HG02852 (cell line): ENCODE measurements around the gene EBP.
A peak's percentile ranks its signal among the peaks of the same experiment; 100 is the strongest.
"Not testable (repeated sequence)": the region's sequence is repeated elsewhere in the genome, so short reads cannot be mapped to it uniquely, and the experiment has no call there.

Experiments
- ATAC-seq: cut with Tn5 transposase; IDR thresholded peaks from one replicate; pipeline ENCODE4 v1.9.1; 2021; ENCODE audit warnings: mild to moderate bottlenecking, moderate library complexity; ENCODE audit not compliant: unreplicated experiment

EBP gene

GRCh38 chrX:48492293-48492910, 29.2 kb upstream of the EBP start:
- no peak for ATAC-seq

GRCh38 chrX:48493890-48494364, 27.7 kb upstream of the EBP start:
- no peak for ATAC-seq

DNA sequence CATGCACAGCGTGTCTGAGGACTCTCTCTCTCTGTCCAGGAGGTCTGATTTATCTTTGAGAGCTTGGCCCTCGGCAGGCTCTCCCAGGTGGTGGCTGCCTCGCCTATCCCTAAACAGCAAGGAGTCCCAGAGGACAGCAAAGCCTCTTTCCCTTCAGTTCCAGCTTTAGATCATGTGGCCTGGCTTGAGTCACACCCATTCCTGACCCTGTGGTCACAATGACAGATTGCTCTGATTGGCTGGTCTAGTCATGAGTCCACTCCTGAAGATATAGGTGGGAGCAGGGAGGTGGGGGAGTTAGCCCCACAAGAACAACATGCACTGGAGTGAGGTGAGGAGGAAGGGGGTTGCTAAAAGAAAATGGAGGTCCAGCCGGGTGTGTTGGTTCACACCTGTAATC, 24.9 kb upstream of the EBP start:
- ATAC-seq, result no peak

GRCh38 chrX:48497871-48498270, 23.7 kb upstream of the EBP start:
- ATAC-seq, result no peak

DNA sequence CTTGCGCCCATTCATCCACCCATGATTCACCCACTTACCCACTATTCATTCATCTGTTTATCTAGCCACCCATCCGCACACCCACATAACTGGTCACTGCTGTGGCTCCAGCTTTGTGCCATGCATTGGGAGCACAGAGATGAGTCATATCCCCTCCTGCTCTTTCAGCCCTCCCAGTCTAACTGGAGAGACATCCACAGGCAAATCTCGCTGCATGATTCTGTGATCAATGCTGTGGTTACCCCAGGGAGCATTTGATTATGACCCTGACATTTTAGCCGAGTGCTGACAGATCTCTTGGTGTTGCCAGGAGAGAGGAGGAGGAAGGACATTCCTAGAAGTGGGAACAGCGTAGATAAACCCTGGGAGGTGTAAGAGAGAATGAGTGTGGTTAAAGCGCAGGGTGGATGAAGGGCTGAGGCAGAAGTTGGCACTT, 23.2 kb upstream of the EBP start:
- ATAC-seq, result no peak

DNA sequence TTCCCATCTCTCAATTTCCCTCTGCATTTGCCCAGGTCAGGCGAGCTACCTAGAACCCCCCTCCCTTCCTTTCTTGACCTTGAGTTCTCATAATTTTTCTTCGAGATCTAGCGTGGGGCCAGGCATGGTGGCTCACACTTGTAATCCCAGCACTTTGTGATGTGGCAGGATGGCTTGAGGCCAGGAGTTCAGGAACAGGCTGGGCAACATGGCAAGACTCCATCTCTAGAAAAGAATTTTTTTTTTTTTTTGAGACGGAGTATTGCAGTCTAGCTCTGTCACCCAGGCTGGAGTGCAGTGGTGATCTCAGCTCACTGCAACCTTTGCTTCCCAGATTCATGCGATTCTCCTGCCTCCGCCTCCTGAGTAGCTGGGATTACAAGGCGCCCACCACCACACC, 17.3 kb upstream of the EBP start:
- ATAC-seq, result no peak

- no peak for ATAC-seq
These were observed 16.1 kb upstream of the EBP start for GRCh38 chrX:48505481-48505880.

DNA sequence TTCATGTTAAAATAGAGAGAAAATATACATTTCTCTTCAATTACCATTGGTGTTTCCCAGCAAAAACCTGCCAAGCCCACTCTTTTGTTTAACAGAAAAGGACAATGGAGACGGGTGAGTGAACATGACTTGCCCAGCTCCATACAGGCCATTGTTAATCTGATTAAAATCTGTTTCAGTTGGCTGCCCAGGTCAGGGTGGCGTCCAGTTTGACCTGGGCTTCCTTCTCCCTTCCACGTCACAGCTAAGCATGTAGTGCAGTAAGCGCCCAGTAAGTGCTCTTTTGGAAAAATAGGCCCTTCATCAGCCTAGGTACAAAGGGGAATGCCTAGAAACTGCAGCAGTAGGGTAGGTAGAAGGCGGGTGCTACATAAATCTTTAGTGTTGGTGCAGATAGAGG, 14.4 kb upstream of the EBP start:
- ATAC-seq, result no peak

- peak; percentile 77 for ATAC-seq
These were observed 13.0 kb upstream of the EBP start, which contains the start of gene PORCN for GRCh38 chrX:48508400-48509244. Gene PORCN (plus strand): TSS chrX:48508992. CDS start chrX:48509821, 829 bp downstream.

DNA sequence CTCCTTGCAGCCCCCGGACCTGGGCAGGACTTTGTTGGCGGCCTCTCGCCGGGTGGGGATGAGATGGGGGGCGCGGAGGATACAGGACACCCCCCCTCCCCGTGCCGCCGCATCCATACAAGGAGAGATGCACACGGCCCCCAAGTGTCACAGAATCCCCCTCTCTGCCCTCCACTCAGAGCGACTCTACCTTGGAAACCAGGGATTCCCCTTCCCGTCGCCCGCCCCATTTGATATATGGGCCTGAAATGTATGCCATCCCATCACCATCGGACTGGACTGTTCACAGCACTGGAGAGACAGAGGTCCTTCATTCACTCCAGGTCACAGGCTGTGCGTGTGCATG, 12.4 kb upstream of the EBP start:
- ATAC-seq, result peak; percentile 13

- no peak for ATAC-seq
These were observed 12.0 kb upstream of the EBP start for GRCh38 chrX:48509619-48510018.

DNA sequence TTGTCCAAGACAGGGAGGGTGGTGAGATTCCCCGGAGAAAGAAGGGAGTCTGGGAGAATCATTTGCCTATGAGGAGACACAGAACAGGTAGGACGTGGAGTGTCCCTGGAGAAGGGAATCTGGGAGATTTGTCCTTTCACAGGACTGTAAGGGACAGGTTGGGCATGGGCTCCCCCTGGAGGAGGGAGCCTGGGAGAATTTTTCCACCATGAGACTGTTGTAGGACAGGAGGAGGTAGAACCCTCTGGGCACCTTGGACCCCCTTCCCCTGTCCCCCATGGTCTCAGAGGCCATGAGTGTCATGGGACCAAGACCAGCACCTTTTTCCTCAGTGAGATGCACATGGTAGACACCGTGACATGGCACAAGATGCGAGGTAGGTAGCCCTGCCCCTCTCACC, 10.0 kb upstream of the EBP start:
- no peak for ATAC-seq

GRCh38 chrX:48512371-48512935, 9.2 kb upstream of the EBP start:
- ATAC-seq, result no peak

DNA sequence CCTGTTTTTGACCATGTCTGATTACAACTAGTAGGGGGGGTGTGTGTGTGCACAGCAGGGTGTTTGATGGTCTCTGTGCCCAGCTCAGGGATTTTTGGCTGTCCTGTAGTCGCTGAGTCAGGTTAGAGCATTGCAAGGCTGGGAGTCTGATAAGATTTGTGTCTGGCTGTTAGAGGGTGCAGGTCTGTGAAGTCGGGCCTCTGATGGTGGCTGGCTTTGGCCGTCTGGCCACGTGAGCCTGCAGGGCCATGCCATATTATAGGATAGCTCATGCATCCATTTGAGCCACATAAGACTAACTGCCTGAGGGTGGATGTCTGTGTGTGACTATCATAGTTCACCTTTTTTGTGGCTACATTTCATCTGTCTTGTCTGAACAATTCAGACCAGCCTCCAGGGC, 7.9 kb upstream of the EBP start:
- no peak for ATAC-seq

DNA sequence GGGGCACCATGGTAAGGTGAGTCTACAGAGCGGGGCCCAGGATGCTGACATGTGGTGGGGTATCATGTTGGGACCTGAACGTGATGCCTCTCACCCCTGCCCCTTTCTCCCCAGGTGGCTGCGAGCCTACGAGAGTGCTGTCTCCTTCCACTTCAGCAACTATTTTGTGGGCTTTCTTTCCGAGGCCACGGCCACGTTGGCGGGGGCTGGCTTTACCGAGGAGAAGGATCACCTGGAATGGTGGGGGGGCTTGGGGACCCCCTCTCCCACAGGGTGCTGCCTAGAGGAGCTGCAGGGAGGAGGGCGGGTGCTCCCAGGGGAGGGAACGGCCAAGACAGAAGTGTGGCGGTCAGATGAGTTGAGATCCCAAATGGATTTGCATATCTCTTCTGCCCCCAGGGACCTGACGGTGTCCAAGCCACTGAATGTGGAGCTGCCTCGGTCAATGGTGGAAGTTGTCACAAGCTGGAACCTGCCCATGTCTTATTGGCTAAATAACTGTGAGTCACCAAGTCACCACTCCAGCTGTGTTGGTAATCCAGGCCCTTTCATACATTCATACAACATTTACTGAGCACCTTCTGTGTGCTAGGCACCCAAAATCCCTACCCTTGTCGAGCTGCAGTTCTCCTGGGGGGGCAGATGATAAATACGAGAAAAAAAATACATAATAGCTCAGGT, 7.3 kb upstream of the EBP start:
- ATAC-seq, result no peak

DNA sequence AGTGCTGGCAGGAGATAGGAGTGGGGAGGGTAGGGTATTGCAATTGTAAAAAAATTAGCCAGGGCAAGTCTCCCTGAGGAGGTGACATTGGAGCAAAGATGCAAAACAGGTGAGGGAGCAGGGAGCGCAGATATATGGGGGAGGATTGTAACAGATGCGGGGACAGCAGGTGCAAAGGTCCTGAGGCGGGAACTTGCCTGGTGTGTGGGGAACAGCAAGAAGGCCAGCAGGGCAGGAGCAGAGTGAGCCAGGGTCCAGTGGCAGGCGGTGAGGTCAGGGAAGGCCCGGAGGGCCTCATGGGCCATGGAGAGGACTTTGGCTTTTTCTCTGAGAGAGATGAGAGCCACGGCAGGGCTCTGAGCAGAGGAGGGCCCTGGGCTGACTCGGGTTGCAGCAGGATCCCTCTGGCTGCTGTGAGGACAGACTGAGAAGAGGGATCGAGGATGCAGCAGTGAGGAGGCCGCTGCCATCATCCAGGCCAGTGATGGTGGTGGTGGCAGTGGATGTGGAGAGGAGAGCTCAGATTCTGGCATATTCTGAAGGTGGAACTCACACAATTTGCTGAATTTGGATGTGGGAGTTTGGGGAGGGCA, 6.6 kb upstream of the EBP start:
- no peak for ATAC-seq

- ATAC-seq, result no peak
These were observed 5.8 kb upstream of the EBP start for GRCh38 chrX:48515842-48516241.

DNA sequence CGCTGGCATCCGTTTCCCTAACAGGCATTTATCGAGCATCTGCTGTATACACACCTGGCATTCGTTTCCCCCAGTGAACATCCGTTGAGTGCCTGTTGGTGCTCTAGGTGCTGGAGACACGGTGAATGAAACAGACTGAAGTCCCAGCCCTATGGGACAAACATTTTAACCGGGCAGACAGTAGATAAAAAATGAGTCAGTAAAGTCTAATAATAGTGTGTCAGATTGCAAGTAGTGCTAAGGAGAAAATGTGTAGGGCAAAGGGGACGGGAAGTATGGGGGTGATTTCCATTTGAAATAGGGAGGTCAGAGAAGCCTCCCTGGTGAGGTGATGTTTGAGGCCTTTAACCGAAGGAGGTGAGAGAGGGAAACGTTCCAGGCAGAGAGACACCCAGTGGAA, 5.3 kb upstream of the EBP start:
- ATAC-seq, result no peak

- ATAC-seq, result no peak
These were observed 4.6 kb upstream of the EBP start for GRCh38 chrX:48516987-48517386.

DNA sequence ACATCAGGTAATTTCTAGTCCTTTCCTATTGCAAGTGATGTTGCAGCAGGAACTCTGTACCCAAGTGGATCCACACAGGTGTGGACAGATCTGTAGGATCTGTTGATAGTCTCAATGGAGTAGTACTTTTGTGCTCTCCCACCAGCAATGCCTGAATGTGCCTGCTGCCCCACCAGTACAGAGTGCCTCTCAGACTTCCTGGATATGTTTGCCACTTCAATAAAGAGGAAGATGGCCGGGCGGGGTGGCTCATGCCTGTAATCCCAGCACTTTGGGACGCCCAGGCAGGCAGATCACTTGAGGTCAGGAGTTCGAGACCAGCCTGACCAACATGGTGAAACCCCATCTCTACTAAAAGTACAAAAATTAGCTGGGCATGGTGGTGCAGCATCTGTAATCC, 2.1 kb upstream of the EBP start:
- not testable (repeated sequence) for ATAC-seq

GRCh38 chrX:48520455-48520854, 1.2 kb upstream of the EBP start:
- no peak for ATAC-seq
